ENCODE data around the gene GFPT1. TPM values are rescaled to one million over a fixed set of nuclear protein-coding genes. Genes with fewer than 3 reads are reported as not detected.

GFPT1 gene
- total RNA-seq, 4 donors from 2014 or later: 15.3 to 40.4 (median 28.2) TPM

DNA sequence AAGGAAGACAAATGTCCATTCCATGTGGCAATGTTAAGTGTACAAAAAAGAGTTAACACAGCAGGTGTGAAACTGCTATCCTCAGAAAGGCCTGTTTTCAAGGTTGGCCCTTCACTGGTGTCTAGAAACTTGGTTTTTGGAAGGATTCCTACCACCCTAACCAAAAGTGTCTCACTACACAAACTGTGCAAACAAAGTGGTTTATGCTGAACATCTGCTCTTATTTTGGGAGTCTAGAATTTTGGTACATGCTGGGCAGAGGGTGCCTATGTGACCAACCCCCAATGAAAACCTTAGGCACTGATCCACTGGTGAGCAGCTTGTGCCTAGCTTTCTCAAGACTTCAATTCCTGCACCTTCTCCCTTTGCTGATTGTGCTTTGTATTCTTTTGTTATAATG lies 14.3 kb downstream of the GFPT1 start:
- no peaks in the 10 kb centered on the region for H3K4me1 ChIP-seq
- ATAC-seq: no peak
- no peaks in the 10 kb centered on the region for H3K9me3 ChIP-seq
- H3K36me3 ChIP-seq: peaks cover 0 to 56% of the 10 kb centered on the region in 2 donors
- no peaks in the 10 kb centered on the region for H3K27me3 ChIP-seq
- no peak for TF ChIP-seq POLR2A (IDR thresholded peaks at IDR 0.05)
- TF ChIP-seq CTCF (IDR thresholded peaks at IDR 0.05): no peak
- TF ChIP-seq EP300 (IDR thresholded peaks at IDR 0.05): no peak
- no peak for TF ChIP-seq POLR2AphosphoS5 (IDR thresholded peaks at IDR 0.05)
- H3K4me3 ChIP-seq: no peak overlapping the region
- no peak overlapping the region for H3K27ac ChIP-seq

GRCh38 chr2:69369802-69370201 lies 17.2 kb downstream of the GFPT1 start:
- Histone ChIP-seq H3K36me3 (peaks cover 0 to 85% of the 10 kb centered on the region in 2 donors), H3K27ac (no peak overlapping the region), H3K4me3 (no peak overlapping the region), H3K4me1 (no peaks in the 10 kb centered on the region), H3K27me3 (no peaks in the 10 kb centered on the region), H3K9me3 (no peaks in the 10 kb centered on the region)
- 83% methylated on average over 1 of the region's 1 CpG; no CpG with 5 or more reads in 1 of the 2 donors for WGBS, 2 donors (ENCODE audit: low coverage in 1 of 2)
- TF ChIP-seq POLR2AphosphoS5 (IDR thresholded peaks at IDR 0.05) (no peak), EP300 (IDR thresholded peaks at IDR 0.05) (no peak), POLR2A (IDR thresholded peaks at IDR 0.05) (no peak), CTCF (IDR thresholded peaks at IDR 0.05) (no peak)
- no peak for ATAC-seq

GRCh38 chr2:69368588-69368987 lies 18.4 kb downstream of the GFPT1 start:
- Histone ChIP-seq H3K27me3 (no peaks in the 10 kb centered on the region), H3K4me1 (no peaks in the 10 kb centered on the region), H3K4me3 (no peak overlapping the region), H3K27ac (no peak overlapping the region), H3K36me3 (peaks cover 0 to 89% of the 10 kb centered on the region in 2 donors), H3K9me3 (no peaks in the 10 kb centered on the region)
- WGBS, 2 donors (ENCODE audit: low coverage in 1 of 2): 93% methylated on average over 7 of the region's 7 CpGs
- no peak for ATAC-seq
- TF ChIP-seq POLR2AphosphoS5 (IDR thresholded peaks at IDR 0.05) (no peak), CTCF (IDR thresholded peaks at IDR 0.05) (no peak), EP300 (IDR thresholded peaks at IDR 0.05) (no peak), POLR2A (IDR thresholded peaks at IDR 0.05) (no peak)

- Histone ChIP-seq H3K27ac (no peak overlapping the region), H3K36me3 (peaks cover 2 to 88% of the 10 kb centered on the region in 2 donors), H3K9me3 (no peaks in the 10 kb centered on the region), H3K4me1 (peaks cover 0 to 19% (median 0%) of the 10 kb centered on the region in 3 donors), H3K4me3 (no peak overlapping the region), H3K27me3 (no peaks in the 10 kb centered on the region)
- no peak for TF ChIP-seq EP300 (IDR thresholded peaks at IDR 0.05)
- no peak for TF ChIP-seq POLR2AphosphoS5 (IDR thresholded peaks at IDR 0.05)
- TF ChIP-seq POLR2A (IDR thresholded peaks at IDR 0.05): no peak
- no peak for ATAC-seq
Measured at GRCh38 chr2:69359371-69359770, 27.7 kb downstream of the GFPT1 start.

DNA sequence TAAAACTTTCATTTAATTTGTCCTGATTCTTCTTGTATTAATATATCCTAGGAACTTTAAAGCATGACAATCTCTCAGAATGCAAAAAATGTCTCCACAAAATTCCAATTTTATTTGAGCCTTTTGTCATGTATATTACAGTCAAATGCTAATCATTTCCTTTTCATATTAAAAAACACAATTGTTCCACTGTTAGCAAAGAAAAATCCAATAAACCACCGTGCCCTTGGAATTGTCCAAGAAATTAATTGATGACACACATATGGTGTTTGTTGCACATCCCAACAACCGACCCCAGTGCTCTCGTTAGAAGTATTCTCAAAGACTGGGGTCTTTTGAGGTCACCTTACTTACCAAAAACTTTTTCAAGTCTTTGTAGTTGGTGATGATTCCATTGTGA lies 28.1 kb downstream of the GFPT1 start:
- Histone ChIP-seq H3K9me3 (no peaks in the 10 kb centered on the region), H3K36me3 (peaks cover 2 to 92% of the 10 kb centered on the region in 2 donors), H3K27me3 (no peaks in the 10 kb centered on the region), H3K4me3 (no peak overlapping the region), H3K27ac (no peak overlapping the region), H3K4me1 (peaks cover 0 to 19% (median 0%) of the 10 kb centered on the region in 3 donors)
- WGBS, 2 donors (ENCODE audit: low coverage in 1 of 2): 51 to 70% methylated on average over 3 of the region's 3 CpGs
- TF ChIP-seq CTCF (IDR thresholded peaks at IDR 0.05) (no peak), EP300 (IDR thresholded peaks at IDR 0.05) (no peak), POLR2A (IDR thresholded peaks at IDR 0.05) (no peak), POLR2AphosphoS5 (IDR thresholded peaks at IDR 0.05) (no peak)
- ATAC-seq: no peak
